Thyroid gland (tissue), 4 donors: ENCODE results near the gene HOXB1.

Experiments used
- CTCF ChIP-seq, 6 experiments: fragments of 200-600 bp in 3 of 6; fragments of 450-650 bp in 3 of 6; sonication (generic) in 3 of 6; IDR thresholded peaks; one replicate each; pipeline ENCODE4 v1.5.1; 2016 to 2019; ENCODE audit warnings: antibody characterized with exemption in 6 of 6, mild to moderate bottlenecking in 2 of 6, inconsistent platforms in 1 of 6, moderate library complexity in 1 of 6
- POLR2A ChIP-seq, 2 donors: fragments of 450-650 bp; IDR thresholded peaks; one replicate each; pipeline ENCODE4 v1.6.1; 2017; ENCODE audit warnings: antibody characterized with exemption in 2 of 2, mild to moderate bottlenecking in 2 of 2, moderate library complexity in 1 of 2

- TF ChIP-seq CTCF (IDR thresholded peaks at IDR 0.05) = no peak
- TF ChIP-seq POLR2A (IDR thresholded peaks at IDR 0.05) = no peak
Observed at GRCh38 chr17:48499735-48500434, 30.9 kb downstream of the HOXB1 start.
